Measurements from ENCODE around the gene PTPRN2. TPM values are rescaled to one million over a fixed set of nuclear protein-coding genes. Genes with fewer than 3 reads are reported as not detected.

Gene PTPRN2
- total RNA-seq, 5 donors from 2014 or later (not counting 1 experiment from before 2014, with no cell fraction given), result 0.60 to 1.7 (median 0.82) TPM

- WGBS (ENCODE audit: insufficient coverage), result 91% methylated on average over 23 of the region's 31 CpGs
- peaks cover 0 to 5% (median 0%) of the 10 kb centered on the region in 3 donors for H3K4me1 Mint-ChIP-seq
- Histone ChIP-seq H3K4me3 (ENCODE audit: control insufficient read depth in 1 of 2, extremely low read depth in 1 of 2, low read length in 1 of 2) (no peak overlapping the region), H3K9me3 (no peaks in the 10 kb centered on the region), H3K27ac (ENCODE audit: low read length) (no peak overlapping the region), H3K27me3 (replicated peaks in 1 of 2; ENCODE audit: control insufficient read depth in 2 of 2, extremely low read depth in 1 of 2, insufficient read depth in 2 of 2, low read length in 1 of 2) (peaks cover 0 to 13% of the 10 kb centered on the region in 2 experiments), H3K36me3 (ENCODE audit: control insufficient read depth in 2 of 2, extremely low read depth in 1 of 2, insufficient read depth in 1 of 2, low read length in 1 of 2) (no peaks in the 10 kb centered on the region), H3K4me1 (ENCODE audit: control insufficient read depth in 1 of 2, extremely low read depth in 1 of 2, insufficient read depth in 2 of 2, low read length in 2 of 2) (no peaks in the 10 kb centered on the region)
- POLR2A ChIA-PET, result no interaction called here
- no peaks in the 10 kb centered on the region for H3K9me3 Mint-ChIP-seq
- CTCF ChIA-PET, result no interaction called here
- ATAC-seq (replicated peaks in 1 of 4) (no peak), DNase-seq (no peak)
- no peaks in the 10 kb centered on the region for H3K27me3 Mint-ChIP-seq
- H3K4me3 Mint-ChIP-seq, result no peak overlapping the region
- H3K27ac Mint-ChIP-seq, result no peak overlapping the region
- peaks cover 11% of the 10 kb centered on the region for H3K36me3 Mint-ChIP-seq
Measured at GRCh38 chr7:157550300-157551275, 1037.0 kb downstream of the PTPRN2 start.

GRCh38 chr7:157549612-157550299, 1037.9 kb downstream of the PTPRN2 start:
- no peak overlapping the region for H3K4me3 Mint-ChIP-seq
- POLR2A ChIA-PET, result interaction anchor here in 1 of 2 donors (0.5 kb wide), 1 partner anchor 252 kb away, joined by 7 read pairs; no protein-coding TSS in a partner anchor
- no peaks in the 10 kb centered on the region for H3K9me3 Mint-ChIP-seq
- Histone ChIP-seq H3K4me1 (ENCODE audit: control insufficient read depth in 1 of 2, extremely low read depth in 1 of 2, insufficient read depth in 2 of 2, low read length in 2 of 2) (no peaks in the 10 kb centered on the region), H3K9me3 (no peaks in the 10 kb centered on the region), H3K27me3 (replicated peaks in 1 of 2; ENCODE audit: control insufficient read depth in 2 of 2, extremely low read depth in 1 of 2, insufficient read depth in 2 of 2, low read length in 1 of 2) (peaks cover 0 to 16% of the 10 kb centered on the region in 2 experiments), H3K36me3 (ENCODE audit: control insufficient read depth in 2 of 2, extremely low read depth in 1 of 2, insufficient read depth in 1 of 2, low read length in 1 of 2) (no peaks in the 10 kb centered on the region), H3K27ac (ENCODE audit: low read length) (no peak overlapping the region), H3K4me3 (ENCODE audit: control insufficient read depth in 1 of 2, extremely low read depth in 1 of 2, low read length in 1 of 2) (no peak overlapping the region)
- 90% methylated on average over 19 of the region's 22 CpGs for WGBS (ENCODE audit: insufficient coverage)
- H3K4me1 Mint-ChIP-seq, result peaks cover 0 to 9% (median 2%) of the 10 kb centered on the region in 3 donors
- H3K27ac Mint-ChIP-seq, result no peak overlapping the region
- CTCF ChIA-PET, result interaction anchor here in 1 of 2 donors (0.6 kb wide), 1 partner anchor 40 kb away, joined by 3 read pairs; no protein-coding TSS in a partner anchor
- H3K27me3 Mint-ChIP-seq, result no peaks in the 10 kb centered on the region
- peaks cover 11% of the 10 kb centered on the region for H3K36me3 Mint-ChIP-seq
- DNase-seq (no peak), ATAC-seq (replicated peaks in 1 of 4) (no peak)

GRCh38 chr7:157548691-157549303, 1038.8 kb downstream of the PTPRN2 start:
- POLR2A ChIA-PET, result no interaction called here
- H3K36me3 Mint-ChIP-seq, result peaks cover 11% of the 10 kb centered on the region
- H3K27me3 Mint-ChIP-seq, result no peaks in the 10 kb centered on the region
- 94% methylated on average over 21 of the region's 24 CpGs for WGBS (ENCODE audit: insufficient coverage)
- ATAC-seq (replicated peaks in 1 of 4) (no peak), DNase-seq (no peak)
- Histone ChIP-seq H3K27ac (ENCODE audit: low read length) (no peak overlapping the region), H3K4me3 (ENCODE audit: control insufficient read depth in 1 of 2, extremely low read depth in 1 of 2, low read length in 1 of 2) (no peak overlapping the region), H3K4me1 (ENCODE audit: control insufficient read depth in 1 of 2, extremely low read depth in 1 of 2, insufficient read depth in 2 of 2, low read length in 2 of 2) (no peaks in the 10 kb centered on the region), H3K27me3 (replicated peaks in 1 of 2; ENCODE audit: control insufficient read depth in 2 of 2, extremely low read depth in 1 of 2, insufficient read depth in 2 of 2, low read length in 1 of 2) (peaks cover 0 to 16% of the 10 kb centered on the region in 2 experiments), H3K36me3 (ENCODE audit: control insufficient read depth in 2 of 2, extremely low read depth in 1 of 2, insufficient read depth in 1 of 2, low read length in 1 of 2) (no peaks in the 10 kb centered on the region), H3K9me3 (no peaks in the 10 kb centered on the region)
- no peak overlapping the region for H3K4me3 Mint-ChIP-seq
- H3K27ac Mint-ChIP-seq, result no peak overlapping the region
- H3K9me3 Mint-ChIP-seq, result no peaks in the 10 kb centered on the region
- peaks cover 4 to 19% (median 5%) of the 10 kb centered on the region in 3 donors for H3K4me1 Mint-ChIP-seq
- CTCF ChIA-PET, result no interaction called here

GRCh38 chr7:157547611-157548010, 1040.0 kb downstream of the PTPRN2 start:
- peaks cover 0 to 16% of the 10 kb centered on the region in 2 experiments for H3K27me3 ChIP-seq (replicated peaks in 1 of 2; ENCODE audit: control insufficient read depth in 2 of 2, extremely low read depth in 1 of 2, insufficient read depth in 2 of 2, low read length in 1 of 2)
- H3K4me1 ChIP-seq (ENCODE audit: control insufficient read depth in 1 of 2, extremely low read depth in 1 of 2, insufficient read depth in 2 of 2, low read length in 2 of 2), result no peaks in the 10 kb centered on the region
- DNase-seq (no peak), ATAC-seq (replicated peaks in 1 of 4) (no peak)
- Mint-ChIP-seq H3K27me3 (no peaks in the 10 kb centered on the region), H3K4me3 (no peak overlapping the region), H3K9me3 (no peaks in the 10 kb centered on the region), H3K4me1 (peaks cover 4 to 19% (median 5%) of the 10 kb centered on the region in 3 donors), H3K36me3 (peaks cover 11% of the 10 kb centered on the region), H3K27ac (no peak overlapping the region)
- ChIA-PET POLR2A (no interaction called here), CTCF (no interaction called here)
- no peaks in the 10 kb centered on the region for H3K36me3 ChIP-seq (ENCODE audit: control insufficient read depth in 2 of 2, extremely low read depth in 1 of 2, insufficient read depth in 1 of 2, low read length in 1 of 2)
- 97% methylated on average over 19 of the region's 23 CpGs for WGBS (ENCODE audit: insufficient coverage)
- no peaks in the 10 kb centered on the region for H3K9me3 ChIP-seq
- no peak overlapping the region for H3K27ac ChIP-seq (ENCODE audit: low read length)
- no peak overlapping the region for H3K4me3 ChIP-seq (ENCODE audit: control insufficient read depth in 1 of 2, extremely low read depth in 1 of 2, low read length in 1 of 2)

GRCh38 chr7:157547102-157547501, 1040.5 kb downstream of the PTPRN2 start:
- peaks cover 4 to 18% (median 5%) of the 10 kb centered on the region in 3 donors for H3K4me1 Mint-ChIP-seq
- Histone ChIP-seq H3K4me3 (ENCODE audit: control insufficient read depth in 1 of 2, extremely low read depth in 1 of 2, low read length in 1 of 2) (no peak overlapping the region), H3K4me1 (ENCODE audit: control insufficient read depth in 1 of 2, extremely low read depth in 1 of 2, insufficient read depth in 2 of 2, low read length in 2 of 2) (no peaks in the 10 kb centered on the region), H3K27me3 (replicated peaks in 1 of 2; ENCODE audit: control insufficient read depth in 2 of 2, extremely low read depth in 1 of 2, insufficient read depth in 2 of 2, low read length in 1 of 2) (peaks cover 0 to 16% of the 10 kb centered on the region in 2 experiments), H3K27ac (ENCODE audit: low read length) (no peak overlapping the region), H3K36me3 (ENCODE audit: control insufficient read depth in 2 of 2, extremely low read depth in 1 of 2, insufficient read depth in 1 of 2, low read length in 1 of 2) (no peaks in the 10 kb centered on the region), H3K9me3 (no peaks in the 10 kb centered on the region)
- 87% methylated on average over 6 of the region's 7 CpGs for WGBS (ENCODE audit: insufficient coverage)
- H3K27ac Mint-ChIP-seq, result no peak overlapping the region
- DNase-seq (no peak), ATAC-seq (replicated peaks in 1 of 4) (no peak)
- H3K36me3 Mint-ChIP-seq, result peaks cover 11% of the 10 kb centered on the region
- H3K4me3 Mint-ChIP-seq, result no peak overlapping the region
- H3K27me3 Mint-ChIP-seq, result no peaks in the 10 kb centered on the region
- ChIA-PET POLR2A (no interaction called here), CTCF (no interaction called here)
- no peaks in the 10 kb centered on the region for H3K9me3 Mint-ChIP-seq

- H3K4me1 Mint-ChIP-seq, result peaks cover 4 to 15% (median 5%) of the 10 kb centered on the region in 3 donors
Measured at GRCh38 chr7:157545681-157546060, 1042.0 kb downstream of the PTPRN2 start.

More at GRCh38 chr7:157545681-157546060, 1042.0 kb downstream of the PTPRN2 start:
- H3K4me1 ChIP-seq (ENCODE audit: control insufficient read depth in 1 of 2, extremely low read depth in 1 of 2, insufficient read depth in 2 of 2, low read length in 2 of 2), result no peaks in the 10 kb centered on the region
- Mint-ChIP-seq H3K36me3 (peaks cover 11% of the 10 kb centered on the region), H3K27me3 (no peaks in the 10 kb centered on the region), H3K9me3 (no peaks in the 10 kb centered on the region), H3K27ac (no peak overlapping the region), H3K4me3 (no peak overlapping the region)
- 96% methylated on average over 11 of the region's 17 CpGs for WGBS (ENCODE audit: insufficient coverage)
- CTCF ChIA-PET, result no interaction called here
- H3K9me3 ChIP-seq, result no peaks in the 10 kb centered on the region
- no peaks in the 10 kb centered on the region for H3K36me3 ChIP-seq (ENCODE audit: control insufficient read depth in 2 of 2, extremely low read depth in 1 of 2, insufficient read depth in 1 of 2, low read length in 1 of 2)
- no peak overlapping the region for H3K27ac ChIP-seq (ENCODE audit: low read length)
- ATAC-seq (replicated peaks in 1 of 4) (no peak), DNase-seq (no peak)
- POLR2A ChIA-PET, result no interaction called here
- no peak overlapping the region for H3K4me3 ChIP-seq (ENCODE audit: control insufficient read depth in 1 of 2, extremely low read depth in 1 of 2, low read length in 1 of 2)
- peaks cover 0 to 19% of the 10 kb centered on the region in 2 experiments for H3K27me3 ChIP-seq (replicated peaks in 1 of 2; ENCODE audit: control insufficient read depth in 2 of 2, extremely low read depth in 1 of 2, insufficient read depth in 2 of 2, low read length in 1 of 2)
